K562 (cell line): ENCODE data around the gene PLCG2.
A peak's percentile ranks its signal among the peaks of the same experiment; 100 is the strongest.

Source experiments
- BCOR ChIP-seq: fragments of 450-650 bp; IDR thresholded peaks from 2 replicates; pipeline ENCODE4 v1.6.1; 2016
- CREM ChIP-seq: IDR thresholded peaks from 2 replicates; pipeline ENCODE4 v1.6.1; 2014; ENCODE audit warnings: antibody characterized with exemption, low read depth
- FOXA3 ChIP-seq, 2 experiments: fragments of 450-650 bp in 1 of 2; sonication (generic) in 1 of 2; formaldehyde crosslinking; IDR thresholded peaks in 1 of 2; conservative IDR thresholded peaks in 1 of 2; 2 replicates each; pipeline versions ENCODE4 v1.4.0 to v1.8.0; 2020 to 2022; ENCODE audit warnings: mild to moderate bottlenecking in 2 of 2, missing genetic modification reagents in 1 of 2
- JUN ChIP-seq, 2 experiments: sonication (generic) in 1 of 2; formaldehyde crosslinking in 1 of 2; IDR thresholded peaks; 2 replicates each; pipeline versions ENCODE4 v1.6.1 to v1.8.0; 2012 to 2022; ENCODE audit warnings: borderline replicate concordance in 2 of 2, mild to moderate bottlenecking in 2 of 2, improper control_type of control experiment in 1 of 2, low read depth in 1 of 2, low read length in 1 of 2, missing genetic modification reagents in 1 of 2
- MAZ ChIP-seq, 2 experiments: fragments of 450-650 bp in 1 of 2; sonication (generic) in 1 of 2; formaldehyde crosslinking; IDR thresholded peaks in 1 of 2; conservative IDR thresholded peaks in 1 of 2; 2 replicates each; pipeline versions ENCODE4 v1.4.0 to v1.5.0; 2020; ENCODE audit warnings: mild to moderate bottlenecking in 1 of 2, missing genetic modification reagents in 1 of 2
- PTTG1 ChIP-seq: fragments of 450-650 bp; IDR thresholded peaks from 2 replicates; pipeline ENCODE4 v1.6.1; 2016; ENCODE audit warnings: low read depth, mild to moderate bottlenecking, missing genetic modification characterization, missing compliant biosample characterization
- RNF2 ChIP-seq: sonication (generic); IDR thresholded peaks from 2 replicates; pipeline ENCODE4 v1.6.1; 2016
- SIN3A ChIP-seq, 2 experiments: fragments of 150-350 bp in 1 of 2; IDR thresholded peaks; 2 replicates each; pipeline ENCODE4 v1.6.1; 2011 to 2016; ENCODE audit warnings: borderline replicate concordance in 2 of 2, low read depth in 2 of 2, low read length in 2 of 2, mild to moderate bottlenecking in 2 of 2, moderate library complexity in 2 of 2; ENCODE audit not compliant: control insufficient read depth in 1 of 2
- TF ChIP-seq, protein P1 (sequence below), 3 experiments: IDR thresholded peaks in 2 of 3; conservative IDR thresholded peaks in 1 of 3; 2 replicates each; pipeline ENCODE4 v1.5.1; 2011 to 2012; ENCODE audit warnings: low read length in 3 of 3, mild to moderate bottlenecking in 3 of 3, control low read depth in 2 of 3, improper control_type of control experiment in 1 of 3, inconsistent platforms in 1 of 3, low read depth in 1 of 3, mixed read lengths in 1 of 3, moderate library complexity in 1 of 3; ENCODE audit not compliant: insufficient read depth in 2 of 3
- TF ChIP-seq, protein P2 (sequence below), 2 experiments: IDR thresholded peaks in 1 of 2; conservative IDR thresholded peaks in 1 of 2; 2 replicates each; pipeline ENCODE4 v1.6.1; 2016; ENCODE audit warnings: low read depth in 2 of 2, mild to moderate bottlenecking in 1 of 2, missing compliant biosample characterization in 1 of 2, missing genetic modification characterization in 1 of 2, moderate library complexity in 1 of 2
- TF ChIP-seq, protein P3 (sequence below): IDR thresholded peaks from 3 replicates; pipeline ENCODE4 v1.6.1; 2011; ENCODE audit warnings: borderline replicate concordance, mild to moderate bottlenecking, moderate library complexity; ENCODE audit not compliant: insufficient read length; ENCODE audit errors: extremely low read depth
- TF ChIP-seq, protein P4 (sequence below): fragments of 250-450 bp; sonication (Bioruptor Pico); IDR thresholded peaks from 2 replicates; pipeline ENCODE4 v1.4.0; 2020; ENCODE audit warnings: mild to moderate bottlenecking, moderate library complexity
- TF ChIP-seq, protein P5 (sequence below): sonication (generic); formaldehyde crosslinking; IDR thresholded peaks from 2 replicates; pipeline ENCODE4 v1.8.1; 2022; ENCODE audit warnings: missing genetic modification reagents
- TF ChIP-seq, protein P6 (sequence below): sonication (generic); formaldehyde crosslinking; IDR thresholded peaks from 2 replicates; pipeline ENCODE4 v1.8.1; 2023; ENCODE audit warnings: mild to moderate bottlenecking, missing genetic modification reagents

DNA sequence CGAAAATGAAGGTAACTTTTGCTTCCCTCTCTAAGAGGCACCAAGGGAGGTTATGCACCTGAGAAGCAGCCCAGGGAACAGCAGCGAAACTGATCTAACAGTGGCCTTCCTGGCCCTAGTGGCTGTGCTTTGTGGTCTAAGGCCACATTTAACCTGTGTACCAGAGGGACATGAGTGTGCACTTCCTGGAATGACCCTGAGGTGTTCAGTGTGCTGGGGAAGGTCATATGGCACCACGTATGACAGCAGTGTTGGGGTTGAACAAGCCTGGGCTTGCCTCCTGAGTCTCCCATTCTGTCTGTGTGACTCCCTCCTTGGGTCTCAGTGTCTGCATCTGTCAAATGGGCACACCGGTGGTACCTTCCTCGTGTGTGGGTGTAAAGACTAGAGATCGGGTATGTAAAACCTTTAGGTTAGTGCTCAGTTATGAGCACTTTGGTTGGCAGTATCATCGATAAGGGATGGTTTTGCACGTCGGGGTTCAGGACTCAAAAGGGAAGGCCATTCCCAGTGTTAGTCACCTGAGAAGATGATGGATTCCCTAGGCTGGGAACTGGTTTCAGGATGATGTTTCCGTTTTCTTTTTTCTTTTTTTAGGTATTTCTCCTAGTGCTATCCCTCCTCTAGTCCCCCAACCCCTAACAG, 31.9 kb downstream of the PLCG2 start:
- no peak for TF ChIP-seq JUN (IDR thresholded peaks at IDR 0.05; ENCODE audit: borderline replicate concordance, low read depth, low read length)
- no peak for TF ChIP-seq JUN (CRISPR knock-in tag; IDR thresholded peaks at IDR 0.05; ENCODE audit: borderline replicate concordance)
- TF ChIP-seq SIN3A (IDR thresholded peaks at IDR 0.05; ENCODE audit: borderline replicate concordance in 2 of 2, control insufficient read depth in 1 of 2, low read depth in 2 of 2, low read length in 2 of 2), result no peak
- TF ChIP-seq, protein P1, sequence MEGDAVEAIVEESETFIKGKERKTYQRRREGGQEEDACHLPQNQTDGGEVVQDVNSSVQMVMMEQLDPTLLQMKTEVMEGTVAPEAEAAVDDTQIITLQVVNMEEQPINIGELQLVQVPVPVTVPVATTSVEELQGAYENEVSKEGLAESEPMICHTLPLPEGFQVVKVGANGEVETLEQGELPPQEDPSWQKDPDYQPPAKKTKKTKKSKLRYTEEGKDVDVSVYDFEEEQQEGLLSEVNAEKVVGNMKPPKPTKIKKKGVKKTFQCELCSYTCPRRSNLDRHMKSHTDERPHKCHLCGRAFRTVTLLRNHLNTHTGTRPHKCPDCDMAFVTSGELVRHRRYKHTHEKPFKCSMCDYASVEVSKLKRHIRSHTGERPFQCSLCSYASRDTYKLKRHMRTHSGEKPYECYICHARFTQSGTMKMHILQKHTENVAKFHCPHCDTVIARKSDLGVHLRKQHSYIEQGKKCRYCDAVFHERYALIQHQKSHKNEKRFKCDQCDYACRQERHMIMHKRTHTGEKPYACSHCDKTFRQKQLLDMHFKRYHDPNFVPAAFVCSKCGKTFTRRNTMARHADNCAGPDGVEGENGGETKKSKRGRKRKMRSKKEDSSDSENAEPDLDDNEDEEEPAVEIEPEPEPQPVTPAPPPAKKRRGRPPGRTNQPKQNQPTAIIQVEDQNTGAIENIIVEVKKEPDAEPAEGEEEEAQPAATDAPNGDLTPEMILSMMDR (IDR thresholded peaks at IDR 0.05 in 2 of 3, conservative IDR thresholded peaks at IDR 0.05 in 1 of 3; ENCODE audit: insufficient read depth in 2 of 3, low read depth in 1 of 3, low read length in 3 of 3), result no peak
- no peak for TF ChIP-seq MAZ (CRISPR knock-in tag; conservative IDR thresholded peaks at IDR 0.05 in 1 of 2, IDR thresholded peaks at IDR 0.05 in 1 of 2)
- TF ChIP-seq, protein P2, sequence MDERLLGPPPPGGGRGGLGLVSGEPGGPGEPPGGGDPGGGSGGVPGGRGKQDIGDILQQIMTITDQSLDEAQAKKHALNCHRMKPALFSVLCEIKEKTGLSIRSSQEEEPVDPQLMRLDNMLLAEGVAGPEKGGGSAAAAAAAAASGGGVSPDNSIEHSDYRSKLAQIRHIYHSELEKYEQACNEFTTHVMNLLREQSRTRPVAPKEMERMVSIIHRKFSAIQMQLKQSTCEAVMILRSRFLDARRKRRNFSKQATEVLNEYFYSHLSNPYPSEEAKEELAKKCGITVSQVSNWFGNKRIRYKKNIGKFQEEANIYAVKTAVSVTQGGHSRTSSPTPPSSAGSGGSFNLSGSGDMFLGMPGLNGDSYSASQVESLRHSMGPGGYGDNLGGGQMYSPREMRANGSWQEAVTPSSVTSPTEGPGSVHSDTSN (CRISPR knock-in tag; IDR thresholded peaks at IDR 0.05; ENCODE audit: low read depth), result no peak
- TF ChIP-seq, protein P2 (tag; conservative IDR thresholded peaks at IDR 0.05; ENCODE audit: low read depth), result no peak
- no peak for TF ChIP-seq PTTG1 (tag)
- TF ChIP-seq, protein P3, sequence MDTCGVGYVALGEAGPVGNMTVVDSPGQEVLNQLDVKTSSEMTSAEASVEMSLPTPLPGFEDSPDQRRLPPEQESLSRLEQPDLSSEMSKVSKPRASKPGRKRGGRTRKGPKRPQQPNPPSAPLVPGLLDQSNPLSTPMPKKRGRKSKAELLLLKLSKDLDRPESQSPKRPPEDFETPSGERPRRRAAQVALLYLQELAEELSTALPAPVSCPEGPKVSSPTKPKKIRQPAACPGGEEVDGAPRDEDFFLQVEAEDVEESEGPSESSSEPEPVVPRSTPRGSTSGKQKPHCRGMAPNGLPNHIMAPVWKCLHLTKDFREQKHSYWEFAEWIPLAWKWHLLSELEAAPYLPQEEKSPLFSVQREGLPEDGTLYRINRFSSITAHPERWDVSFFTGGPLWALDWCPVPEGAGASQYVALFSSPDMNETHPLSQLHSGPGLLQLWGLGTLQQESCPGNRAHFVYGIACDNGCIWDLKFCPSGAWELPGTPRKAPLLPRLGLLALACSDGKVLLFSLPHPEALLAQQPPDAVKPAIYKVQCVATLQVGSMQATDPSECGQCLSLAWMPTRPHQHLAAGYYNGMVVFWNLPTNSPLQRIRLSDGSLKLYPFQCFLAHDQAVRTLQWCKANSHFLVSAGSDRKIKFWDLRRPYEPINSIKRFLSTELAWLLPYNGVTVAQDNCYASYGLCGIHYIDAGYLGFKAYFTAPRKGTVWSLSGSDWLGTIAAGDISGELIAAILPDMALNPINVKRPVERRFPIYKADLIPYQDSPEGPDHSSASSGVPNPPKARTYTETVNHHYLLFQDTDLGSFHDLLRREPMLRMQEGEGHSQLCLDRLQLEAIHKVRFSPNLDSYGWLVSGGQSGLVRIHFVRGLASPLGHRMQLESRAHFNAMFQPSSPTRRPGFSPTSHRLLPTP, result no peak
- TF ChIP-seq, protein P4, sequence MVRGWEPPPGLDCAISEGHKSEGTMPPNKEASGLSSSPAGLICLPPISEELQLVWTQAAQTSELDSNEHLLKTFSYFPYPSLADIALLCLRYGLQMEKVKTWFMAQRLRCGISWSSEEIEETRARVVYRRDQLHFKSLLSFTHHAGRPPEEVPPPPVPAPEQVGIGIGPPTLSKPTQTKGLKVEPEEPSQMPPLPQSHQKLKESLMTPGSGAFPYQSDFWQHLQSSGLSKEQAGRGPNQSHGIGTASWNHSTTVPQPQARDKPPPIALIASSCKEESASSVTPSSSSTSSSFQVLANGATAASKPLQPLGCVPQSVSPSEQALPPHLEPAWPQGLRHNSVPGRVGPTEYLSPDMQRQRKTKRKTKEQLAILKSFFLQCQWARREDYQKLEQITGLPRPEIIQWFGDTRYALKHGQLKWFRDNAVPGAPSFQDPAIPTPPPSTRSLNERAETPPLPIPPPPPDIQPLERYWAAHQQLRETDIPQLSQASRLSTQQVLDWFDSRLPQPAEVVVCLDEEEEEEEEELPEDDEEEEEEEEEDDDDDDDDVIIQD (CRISPR knock-in tag), result no peak
- TF ChIP-seq, protein P5, sequence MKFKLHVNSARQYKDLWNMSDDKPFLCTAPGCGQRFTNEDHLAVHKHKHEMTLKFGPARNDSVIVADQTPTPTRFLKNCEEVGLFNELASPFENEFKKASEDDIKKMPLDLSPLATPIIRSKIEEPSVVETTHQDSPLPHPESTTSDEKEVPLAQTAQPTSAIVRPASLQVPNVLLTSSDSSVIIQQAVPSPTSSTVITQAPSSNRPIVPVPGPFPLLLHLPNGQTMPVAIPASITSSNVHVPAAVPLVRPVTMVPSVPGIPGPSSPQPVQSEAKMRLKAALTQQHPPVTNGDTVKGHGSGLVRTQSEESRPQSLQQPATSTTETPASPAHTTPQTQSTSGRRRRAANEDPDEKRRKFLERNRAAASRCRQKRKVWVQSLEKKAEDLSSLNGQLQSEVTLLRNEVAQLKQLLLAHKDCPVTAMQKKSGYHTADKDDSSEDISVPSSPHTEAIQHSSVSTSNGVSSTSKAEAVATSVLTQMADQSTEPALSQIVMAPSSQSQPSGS (CRISPR knock-in tag), result no peak
- TF ChIP-seq, protein P6, sequence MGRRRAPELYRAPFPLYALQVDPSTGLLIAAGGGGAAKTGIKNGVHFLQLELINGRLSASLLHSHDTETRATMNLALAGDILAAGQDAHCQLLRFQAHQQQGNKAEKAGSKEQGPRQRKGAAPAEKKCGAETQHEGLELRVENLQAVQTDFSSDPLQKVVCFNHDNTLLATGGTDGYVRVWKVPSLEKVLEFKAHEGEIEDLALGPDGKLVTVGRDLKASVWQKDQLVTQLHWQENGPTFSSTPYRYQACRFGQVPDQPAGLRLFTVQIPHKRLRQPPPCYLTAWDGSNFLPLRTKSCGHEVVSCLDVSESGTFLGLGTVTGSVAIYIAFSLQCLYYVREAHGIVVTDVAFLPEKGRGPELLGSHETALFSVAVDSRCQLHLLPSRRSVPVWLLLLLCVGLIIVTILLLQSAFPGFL (CRISPR knock-in tag), result no peak
- TF ChIP-seq CREM, result no peak
- TF ChIP-seq BCOR, result peak; percentile 75
- no peak for TF ChIP-seq FOXA3 (CRISPR knock-in tag; conservative IDR thresholded peaks at IDR 0.05 in 1 of 2, IDR thresholded peaks at IDR 0.05 in 1 of 2)
- TF ChIP-seq RNF2, result no peak
